DOHH2 (cell line): ENCODE measurements around the gene NSUN3.

ENCODE experiments used
- H3F3A ChIP-seq: fragments of 200-600 bp; sonication (generic), shearing (Covaris generic); 2 replicates; pipeline ENCODE4 v1.6.0; 2016; ENCODE audit warnings: antibody characterized with exemption, mild to moderate bottlenecking; ENCODE audit not compliant: control insufficient read depth, insufficient read depth
- H3K27ac ChIP-seq: fragments of 200-600 bp; sonication (generic); 2 replicates; pipeline ENCODE4 v1.5.1; 2014; ENCODE audit warnings: low read depth, mild to moderate bottlenecking, low read length, moderate library complexity
- H3K27me3 ChIP-seq: fragments of 200-600 bp; sonication (generic); 2 replicates; pipeline ENCODE4 v1.6.1; 2014; ENCODE audit warnings: mild to moderate bottlenecking, low read length, mixed read lengths; ENCODE audit not compliant: control insufficient read depth
- H3K36me3 ChIP-seq: fragments of 200-600 bp; sonication (generic); 2 replicates; pipeline ENCODE4 v1.6.1; 2014; ENCODE audit warnings: mild to moderate bottlenecking, low read length, moderate library complexity, mixed read lengths; ENCODE audit not compliant: control insufficient read depth
- H3K4me1 ChIP-seq: fragments of 200-600 bp; sonication (generic); 2 replicates; pipeline ENCODE4 v1.6.1; 2014; ENCODE audit warnings: mild to moderate bottlenecking, low read length, mixed read lengths; ENCODE audit not compliant: control insufficient read depth
- H3K4me2 ChIP-seq: fragments of 200-600 bp; sonication (generic); 2 replicates; pipeline ENCODE4 v1.6.0; 2014; ENCODE audit warnings: mild to moderate bottlenecking, low read length, moderate library complexity
- H3K4me3 ChIP-seq: fragments of 200-600 bp; sonication (generic); 2 replicates; pipeline ENCODE4 v1.5.1; 2014; ENCODE audit warnings: mild to moderate bottlenecking, low read length, mixed read lengths
- H3K79me2 ChIP-seq: fragments of 200-600 bp; sonication (generic); 2 replicates; pipeline ENCODE4 v1.6.1; 2014; ENCODE audit warnings: mild to moderate bottlenecking, low read length, mixed read lengths; ENCODE audit not compliant: control insufficient read depth
- H3K9me2 ChIP-seq: fragments of 200-600 bp; sonication (generic); replicated peaks from 2 replicates; pipeline ENCODE4 v1.6.1; 2014; ENCODE audit warnings: mild to moderate bottlenecking, low read length, mixed read lengths; ENCODE audit not compliant: control insufficient read depth
- H3K9me3 ChIP-seq: fragments of 200-600 bp; sonication (generic); 2 replicates; pipeline ENCODE4 v1.6.1; 2014; ENCODE audit warnings: antibody characterized with exemption, low read length, mixed read lengths; ENCODE audit not compliant: control insufficient read depth, insufficient read depth
- H4K20me1 ChIP-seq: fragments of 200-600 bp; sonication (generic); 2 replicates; pipeline ENCODE4 v1.6.0; 2014; ENCODE audit warnings: low read depth, mild to moderate bottlenecking, antibody characterized with exemption, low read length, moderate library complexity; ENCODE audit not compliant: control insufficient read depth, insufficient read depth
- EZH2phosphoT487 ChIP-seq: fragments of 200-600 bp; sonication (generic); IDR thresholded peaks from 2 replicates; pipeline ENCODE4 v1.6.1; 2017; ENCODE audit warnings: borderline replicate concordance, mild to moderate bottlenecking, antibody characterized with exemption, low read length, moderate library complexity, mixed read lengths
- TF ChIP-seq, protein P1 (sequence below): fragments of 200-600 bp; sonication (generic); IDR thresholded peaks from one replicate; pipeline ENCODE4 v1.5.1; 2014; ENCODE audit warnings: antibody characterized with exemption, mild to moderate bottlenecking, low read depth, low read length; ENCODE audit not compliant: poor library complexity, severe bottlenecking

NSUN3 gene

DNA sequence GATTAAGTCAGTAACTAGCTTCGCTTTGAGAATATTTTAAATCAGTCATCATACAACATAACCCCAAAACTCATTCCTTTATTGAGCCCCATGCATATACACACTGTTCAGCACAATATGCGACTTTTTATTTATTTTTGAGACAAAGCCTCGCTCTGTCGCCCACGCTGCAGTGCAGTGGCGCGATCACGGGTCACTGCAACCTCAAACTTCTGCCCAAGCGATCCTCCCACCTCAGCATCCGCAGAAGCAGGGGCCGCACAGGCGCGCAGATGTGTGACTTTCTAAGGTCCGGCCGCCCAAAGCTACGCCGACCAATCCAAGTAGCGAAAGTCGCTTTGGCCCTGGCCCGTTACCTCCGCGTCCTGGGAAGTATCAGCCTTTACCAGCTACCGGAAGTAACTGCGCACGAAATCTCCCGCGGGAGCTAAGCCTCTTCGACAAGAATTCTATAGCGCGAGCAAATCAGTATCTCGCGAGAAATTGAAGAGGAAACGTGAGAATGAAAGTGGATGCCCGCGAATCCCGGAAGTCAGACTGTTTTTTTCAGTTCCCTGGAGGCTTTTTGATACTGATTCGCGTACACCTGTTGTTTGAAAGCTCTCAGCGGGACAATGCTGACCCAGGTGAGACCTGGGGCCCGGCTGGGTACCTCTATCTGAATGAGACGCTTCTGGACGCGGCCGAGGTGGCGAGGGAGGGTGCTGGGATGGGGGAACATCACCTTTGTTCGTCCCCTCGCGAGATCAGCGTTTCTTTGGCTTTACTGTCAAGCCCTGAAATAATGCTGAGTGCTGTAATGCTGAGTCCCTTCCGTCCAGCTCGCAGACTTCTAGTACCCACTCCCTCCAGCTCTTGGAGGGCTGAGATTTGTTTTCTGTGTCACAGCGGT is at the start of gene NSUN3, which contains the start of gene DHFR2:
Gene NSUN3 (plus strand): TSS at position 549 of the 892 bp plus-strand sequence. CDS start 66 bp downstream, at position 615.
Gene DHFR2 (minus strand): TSS at position 404 of the 892 bp plus-strand sequence. CDS start 1,405 bp downstream, outside the sequence.
- TF ChIP-seq EZH2phosphoT487 = no peak
- TF ChIP-seq, protein P1, sequence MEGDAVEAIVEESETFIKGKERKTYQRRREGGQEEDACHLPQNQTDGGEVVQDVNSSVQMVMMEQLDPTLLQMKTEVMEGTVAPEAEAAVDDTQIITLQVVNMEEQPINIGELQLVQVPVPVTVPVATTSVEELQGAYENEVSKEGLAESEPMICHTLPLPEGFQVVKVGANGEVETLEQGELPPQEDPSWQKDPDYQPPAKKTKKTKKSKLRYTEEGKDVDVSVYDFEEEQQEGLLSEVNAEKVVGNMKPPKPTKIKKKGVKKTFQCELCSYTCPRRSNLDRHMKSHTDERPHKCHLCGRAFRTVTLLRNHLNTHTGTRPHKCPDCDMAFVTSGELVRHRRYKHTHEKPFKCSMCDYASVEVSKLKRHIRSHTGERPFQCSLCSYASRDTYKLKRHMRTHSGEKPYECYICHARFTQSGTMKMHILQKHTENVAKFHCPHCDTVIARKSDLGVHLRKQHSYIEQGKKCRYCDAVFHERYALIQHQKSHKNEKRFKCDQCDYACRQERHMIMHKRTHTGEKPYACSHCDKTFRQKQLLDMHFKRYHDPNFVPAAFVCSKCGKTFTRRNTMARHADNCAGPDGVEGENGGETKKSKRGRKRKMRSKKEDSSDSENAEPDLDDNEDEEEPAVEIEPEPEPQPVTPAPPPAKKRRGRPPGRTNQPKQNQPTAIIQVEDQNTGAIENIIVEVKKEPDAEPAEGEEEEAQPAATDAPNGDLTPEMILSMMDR = no peak
- H3K36me3 ChIP-seq = peaks cover 41% of the 10 kb centered on the region
- peak within 1 kb of the TSS; percentile 79 for H3K4me3 ChIP-seq
- H3F3A ChIP-seq = no peaks in the 10 kb centered on the region
- no peaks in the 10 kb centered on the region for H3K9me2 ChIP-seq
- peak within 1 kb of the TSS; percentile 68 for H3K4me2 ChIP-seq
- peaks cover 32% of the 10 kb centered on the region for H3K4me1 ChIP-seq
- H3K9me3 ChIP-seq = no peaks in the 10 kb centered on the region; the same call in 1 of the 2 replicates
- H3K27ac ChIP-seq = peak within 1 kb of the TSS; percentile 80
- no peaks in the 10 kb centered on the region for H3K27me3 ChIP-seq
- no peaks in the 10 kb centered on the region for H4K20me1 ChIP-seq
- H3K79me2 ChIP-seq = peaks cover 57% of the 10 kb centered on the region

DNA sequence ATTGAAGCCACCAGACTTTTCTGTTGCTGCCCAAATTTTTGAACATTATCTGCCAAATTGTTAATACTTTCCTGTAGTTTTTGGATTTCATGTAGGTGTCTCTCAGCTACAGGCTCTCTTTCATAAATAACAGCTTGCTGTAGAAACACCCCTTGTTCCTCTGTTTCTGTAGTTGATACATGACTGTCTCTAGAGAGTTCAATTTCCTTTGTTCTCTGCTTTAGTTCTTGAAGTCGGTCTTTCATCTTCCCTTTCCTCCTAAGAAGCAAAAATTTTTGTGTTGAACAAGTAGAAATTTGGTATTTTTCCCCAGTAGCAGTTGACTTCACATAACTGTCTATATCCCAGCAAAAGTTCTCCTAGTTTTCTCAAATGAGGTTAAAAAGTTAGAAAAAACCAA is 47.8 kb upstream of the NSUN3 start:
- H3K27ac ChIP-seq = no peak overlapping the region
- no peaks in the 10 kb centered on the region for H3K27me3 ChIP-seq
- no peaks in the 10 kb centered on the region for H3K36me3 ChIP-seq
- no peak overlapping the region for H3K4me3 ChIP-seq
- no peaks in the 10 kb centered on the region for H3K79me2 ChIP-seq
- H3K4me1 ChIP-seq = 0 out of 2 replicates have a peak, but pooled peaks cover 4% of the 10 kb centered on the region
- no peaks in the 10 kb centered on the region for H3K9me2 ChIP-seq
- H3K9me3 ChIP-seq = no peaks in the 10 kb centered on the region
- no peaks in the 10 kb centered on the region for H3F3A ChIP-seq
- TF ChIP-seq, protein P1 = no peak
- TF ChIP-seq EZH2phosphoT487 = no peak
- no peaks in the 10 kb centered on the region for H4K20me1 ChIP-seq
- no peak overlapping the region for H3K4me2 ChIP-seq

DNA sequence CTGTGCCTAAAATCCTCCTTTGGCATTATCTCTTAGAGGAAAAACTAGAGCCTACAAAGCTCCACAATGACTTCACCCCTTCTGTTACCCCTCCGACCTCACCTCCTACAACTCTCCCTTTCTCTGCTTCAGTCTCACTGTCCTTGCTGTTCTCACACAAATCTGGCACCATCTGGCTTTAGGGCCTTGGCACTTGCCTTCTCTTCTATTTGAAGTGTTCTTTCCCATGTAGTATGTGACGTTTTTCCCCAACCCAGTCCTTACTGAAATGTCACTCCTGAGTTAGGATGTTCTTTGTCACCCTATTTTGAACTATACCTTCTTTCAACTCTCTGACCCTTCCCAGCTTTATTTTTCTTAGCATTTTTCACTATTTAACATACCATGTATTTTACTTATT is 43.2 kb upstream of the NSUN3 start:
- H3K27ac ChIP-seq = no peak overlapping the region
- H4K20me1 ChIP-seq = no peaks in the 10 kb centered on the region
- H3K36me3 ChIP-seq = no peaks in the 10 kb centered on the region
- H3F3A ChIP-seq = no peaks in the 10 kb centered on the region
- no peaks in the 10 kb centered on the region for H3K9me2 ChIP-seq
- H3K4me1 ChIP-seq = 0 out of 2 replicates have a peak, but pooled peaks cover 4% of the 10 kb centered on the region
- H3K4me3 ChIP-seq = no peak overlapping the region
- no peak for TF ChIP-seq EZH2phosphoT487
- TF ChIP-seq, protein P1 = no peak
- H3K27me3 ChIP-seq = no peaks in the 10 kb centered on the region
- no peaks in the 10 kb centered on the region for H3K79me2 ChIP-seq
- H3K4me2 ChIP-seq = no peak overlapping the region
- no peaks in the 10 kb centered on the region for H3K9me3 ChIP-seq
